ENCODE measurements around the gene ETFA. TPM values are rescaled to one million over a fixed set of nuclear protein-coding genes. Genes with fewer than 3 reads are reported as not detected.
"Not testable (repeated sequence)": the region's sequence is repeated elsewhere in the genome, so short reads cannot be mapped to it uniquely, and the experiment has no call there.

Gene ETFA
- total RNA-seq, 1 donor from 2014 or later = 497 TPM

DNA sequence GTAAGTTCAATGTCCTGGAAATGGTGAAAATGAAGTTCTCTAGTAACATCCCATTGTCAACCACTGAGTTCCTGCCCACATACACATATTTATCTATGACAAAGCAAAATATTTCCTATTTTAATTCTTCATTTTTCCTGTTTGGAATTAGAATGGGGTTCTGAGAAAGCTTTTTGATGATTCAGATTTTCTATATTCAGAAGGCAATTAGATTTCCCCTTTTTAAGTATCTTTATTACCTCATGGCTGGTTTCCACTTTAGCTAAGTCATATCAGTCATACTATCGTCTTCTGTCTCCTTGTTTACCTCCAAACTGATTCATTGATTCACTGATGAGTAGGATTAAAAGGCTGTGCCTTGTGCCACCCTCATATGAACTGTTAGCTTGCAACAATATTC lies 17.9 kb downstream of the ETFA start:
- no peak for DNase-seq
- ATAC-seq = no peak
- intact Hi-C loops (cut with micrococcal nuclease) = no loop called here

DNA sequence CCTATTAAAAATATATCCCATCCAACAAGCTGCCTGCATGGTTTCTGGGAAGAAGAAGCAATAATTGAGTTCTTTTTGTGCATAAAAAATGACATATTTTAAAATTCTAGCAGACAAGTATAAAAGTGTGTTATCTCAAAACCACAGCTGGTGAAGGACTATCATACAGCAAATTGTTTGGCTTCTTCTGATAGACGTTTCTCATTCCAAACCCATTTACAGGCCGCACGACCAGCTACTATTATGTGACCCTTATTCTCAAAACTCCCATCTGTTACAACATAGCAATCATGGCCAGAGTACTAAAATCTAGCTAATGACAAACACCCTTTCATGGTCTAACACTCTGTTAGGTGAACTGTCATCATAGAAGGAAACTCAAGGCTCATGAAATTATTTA lies 21.7 kb downstream of the ETFA start:
- no peak for ATAC-seq
- intact Hi-C loops (cut with micrococcal nuclease) = no loop called here
- no peak for DNase-seq

DNA sequence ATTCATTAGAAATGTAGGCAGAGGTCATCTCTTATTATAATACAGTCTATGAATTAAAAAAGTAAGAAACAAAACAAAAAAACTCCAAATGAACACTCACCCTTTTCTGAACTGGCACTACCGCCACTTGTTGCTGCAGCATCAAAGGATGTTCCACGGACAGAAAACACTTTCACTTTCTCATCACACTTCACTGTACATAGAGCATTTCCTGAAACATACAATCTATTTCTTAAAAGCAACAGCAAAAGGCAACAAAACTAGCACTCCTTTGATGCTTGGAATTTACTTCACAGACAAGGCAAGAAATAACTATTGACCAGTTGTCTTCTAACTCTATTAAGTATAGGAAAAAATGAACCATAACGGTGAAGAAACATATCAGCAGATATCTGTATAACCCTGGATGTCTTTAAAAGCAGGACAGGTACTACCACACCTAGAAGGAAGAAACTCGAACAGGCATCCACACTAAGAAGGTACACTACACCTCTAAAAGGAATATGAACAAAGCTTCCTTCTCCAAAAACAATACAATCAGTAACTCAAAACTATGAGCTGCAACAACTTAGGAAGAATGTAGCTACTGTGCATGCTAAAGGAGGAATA lies 24.9 kb downstream of the ETFA start:
- intact Hi-C loops (cut with micrococcal nuclease) = no loop called here
- ATAC-seq (no peak), DNase-seq (no peak)

DNA sequence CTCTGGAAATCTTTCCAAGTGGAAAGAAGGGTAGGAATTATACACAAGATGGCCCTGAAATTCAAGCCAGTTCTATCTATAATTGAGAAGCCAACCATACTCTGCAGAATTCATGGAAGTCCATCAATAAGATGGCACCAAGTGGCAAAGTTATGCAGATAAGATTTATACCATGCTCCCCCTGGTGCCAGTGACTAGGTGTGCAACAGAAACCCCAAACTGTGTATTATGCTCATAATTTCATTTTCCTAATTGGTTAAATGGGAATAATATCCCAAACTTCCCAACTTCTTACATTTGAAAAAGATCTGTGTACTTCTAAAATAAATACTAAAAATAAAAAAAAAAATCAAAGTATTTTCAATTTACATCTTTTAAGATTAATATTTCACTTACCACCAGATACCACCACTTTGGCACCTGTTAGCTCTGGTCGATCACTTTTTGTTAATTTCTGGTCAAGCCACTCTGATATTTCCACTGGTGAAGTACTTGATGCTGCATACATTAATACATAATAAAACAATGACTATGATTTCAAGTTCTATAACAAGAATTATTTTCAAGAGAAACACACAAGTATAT lies 25.9 kb downstream of the ETFA start:
- DNase-seq (no peak), ATAC-seq (no peak)
- intact Hi-C loops (cut with micrococcal nuclease) = no loop called here

DNA sequence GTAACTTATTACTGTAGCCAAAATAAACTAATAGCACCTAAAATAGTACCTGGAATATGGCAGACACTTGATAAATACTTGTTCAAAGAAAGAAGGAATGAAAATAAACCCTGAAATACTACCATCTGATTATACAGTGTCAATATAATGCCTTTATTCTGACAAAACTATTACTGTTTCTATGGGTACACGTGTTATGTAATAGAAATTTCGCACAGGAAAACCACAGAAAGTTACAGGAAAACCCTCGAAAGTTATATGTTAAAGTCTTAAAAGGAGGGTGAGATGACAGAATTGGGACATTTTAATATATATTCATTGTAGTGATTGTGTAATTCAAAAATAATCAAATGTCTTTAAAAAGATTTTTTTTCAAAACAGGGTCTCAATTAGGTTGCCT lies 28.8 kb downstream of the ETFA start:
- ATAC-seq = no peak
- no peak for DNase-seq
- intact Hi-C loops (cut with micrococcal nuclease) = no loop called here

DNA sequence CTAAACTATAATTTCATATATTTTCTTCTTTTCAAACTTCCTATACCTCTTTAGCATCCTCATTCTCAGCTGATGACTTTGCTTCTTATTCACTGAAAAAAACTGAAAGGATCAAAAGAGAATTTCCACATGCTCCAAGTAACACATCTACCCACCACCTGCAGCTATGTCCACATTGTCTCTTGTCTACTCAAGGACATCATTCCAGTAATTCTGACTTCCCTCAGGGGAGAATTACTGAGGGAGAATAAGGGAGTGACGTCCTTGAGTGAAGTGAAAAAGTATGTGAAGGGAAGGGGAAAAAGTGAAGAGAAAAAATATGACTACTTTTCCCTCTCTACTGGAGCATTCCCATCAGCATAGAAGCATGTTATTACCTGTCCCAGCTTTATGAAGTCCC lies 32.6 kb downstream of the ETFA start:
- intact Hi-C loops (cut with micrococcal nuclease) = no loop called here
- no peak for ATAC-seq
- DNase-seq = no peak

DNA sequence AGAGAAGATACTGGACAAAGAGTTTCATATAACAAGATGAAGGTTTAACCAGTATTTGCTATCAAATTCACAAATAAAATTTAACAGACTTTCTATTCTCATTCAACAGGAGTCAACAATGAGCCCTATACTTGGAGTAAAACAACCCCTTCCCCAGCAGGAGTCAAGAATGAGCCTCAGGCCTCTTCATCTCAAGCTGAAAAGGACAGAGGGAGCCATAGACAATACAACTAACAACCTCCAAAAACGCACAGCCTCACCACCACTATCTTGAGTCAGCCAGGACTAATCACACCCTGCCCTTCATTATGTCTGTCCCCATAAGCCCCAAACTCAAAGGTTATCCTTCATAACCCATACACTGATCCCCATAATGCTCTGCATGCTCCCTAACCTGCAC lies 36.4 kb downstream of the ETFA start:
- intact Hi-C loops (cut with micrococcal nuclease) = no loop called here
- DNase-seq = no peak
- ATAC-seq = no peak

DNA sequence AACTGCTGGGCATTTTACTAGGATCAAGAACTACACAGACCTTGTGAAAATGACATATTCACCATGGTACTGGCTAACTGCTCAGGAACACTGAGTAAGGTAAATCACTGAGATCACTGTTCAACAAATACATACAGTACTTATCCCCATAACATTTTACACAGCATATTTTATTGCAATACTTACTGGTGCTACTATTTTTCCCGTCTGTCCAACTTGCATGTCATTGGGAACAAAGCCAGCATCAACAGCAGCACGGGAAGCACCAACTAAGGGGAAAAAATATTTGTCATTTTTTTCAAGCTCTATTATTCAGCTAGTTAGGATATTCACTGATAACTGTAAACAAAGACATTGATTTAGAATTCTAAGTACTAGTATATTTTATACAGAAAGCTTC lies 37.0 kb downstream of the ETFA start:
- no peak for ATAC-seq
- intact Hi-C loops (cut with micrococcal nuclease) = no loop called here
- DNase-seq = no peak

DNA sequence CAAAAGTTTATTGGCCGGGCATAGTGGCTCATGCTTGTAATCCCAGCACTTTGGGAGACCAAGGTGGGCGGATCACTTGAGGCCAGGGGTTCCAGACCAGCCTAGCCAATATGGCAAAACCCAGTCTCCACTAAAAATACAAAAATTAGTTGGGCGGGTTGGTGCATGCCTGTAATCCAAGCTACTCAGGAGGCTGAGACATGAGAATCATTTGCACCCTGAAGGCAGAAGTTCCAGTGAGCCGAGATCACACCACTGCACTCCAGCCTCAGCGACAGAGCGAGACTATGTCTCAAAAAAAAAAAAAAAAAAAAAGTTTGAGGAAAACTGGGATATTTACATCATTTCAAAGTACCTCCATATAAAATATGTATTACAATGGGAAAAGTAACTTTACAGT lies 40.4 kb downstream of the ETFA start:
- DNase-seq (no peak), ATAC-seq (no peak)
- intact Hi-C loops (cut with micrococcal nuclease) = no loop called here

DNA sequence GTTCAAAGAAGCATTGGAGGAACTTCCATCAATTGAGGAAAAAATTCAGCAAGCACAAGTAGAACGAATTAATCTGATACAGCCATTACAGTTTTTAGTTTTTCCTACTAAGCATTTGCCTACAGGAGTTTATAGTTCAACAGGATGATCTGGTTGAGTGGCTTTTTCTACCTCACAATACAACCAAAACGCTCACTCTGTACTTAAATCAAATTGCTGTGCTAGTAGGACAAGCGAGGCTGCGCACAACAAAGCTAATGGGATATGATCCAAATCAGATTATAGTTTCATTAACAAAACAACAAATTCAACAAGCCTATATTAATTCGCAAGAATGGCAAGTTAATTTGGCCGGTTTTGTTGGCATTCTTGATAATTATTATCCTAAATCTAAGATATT lies 44.2 kb downstream of the ETFA start:
- DNase-seq = no peak
- intact Hi-C loops (cut with micrococcal nuclease) = no loop called here
- no peak for ATAC-seq

DNA sequence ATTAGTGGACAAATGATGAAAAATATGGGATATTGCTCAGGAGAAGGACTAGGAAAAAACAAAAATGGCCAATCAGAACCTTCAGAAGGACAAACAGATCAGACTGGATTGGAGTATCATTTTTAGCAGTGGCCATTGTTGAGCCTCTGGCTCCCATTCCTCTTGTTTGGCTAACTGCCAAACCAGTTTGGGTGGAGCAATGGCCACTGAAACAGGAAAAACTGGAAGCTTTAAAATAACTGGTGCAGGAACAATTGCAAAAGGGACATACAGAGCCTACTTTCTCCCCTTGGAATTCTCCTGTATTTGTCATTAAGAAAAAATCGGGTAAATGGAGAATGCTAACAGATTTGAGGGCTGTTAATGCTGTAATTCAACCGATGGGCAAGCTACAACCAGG lies 45.5 kb downstream of the ETFA start:
- DNase-seq; ATAC-seq; intact Hi-C loops (cut with micrococcal nuclease): not testable (repeated sequence)

DNA sequence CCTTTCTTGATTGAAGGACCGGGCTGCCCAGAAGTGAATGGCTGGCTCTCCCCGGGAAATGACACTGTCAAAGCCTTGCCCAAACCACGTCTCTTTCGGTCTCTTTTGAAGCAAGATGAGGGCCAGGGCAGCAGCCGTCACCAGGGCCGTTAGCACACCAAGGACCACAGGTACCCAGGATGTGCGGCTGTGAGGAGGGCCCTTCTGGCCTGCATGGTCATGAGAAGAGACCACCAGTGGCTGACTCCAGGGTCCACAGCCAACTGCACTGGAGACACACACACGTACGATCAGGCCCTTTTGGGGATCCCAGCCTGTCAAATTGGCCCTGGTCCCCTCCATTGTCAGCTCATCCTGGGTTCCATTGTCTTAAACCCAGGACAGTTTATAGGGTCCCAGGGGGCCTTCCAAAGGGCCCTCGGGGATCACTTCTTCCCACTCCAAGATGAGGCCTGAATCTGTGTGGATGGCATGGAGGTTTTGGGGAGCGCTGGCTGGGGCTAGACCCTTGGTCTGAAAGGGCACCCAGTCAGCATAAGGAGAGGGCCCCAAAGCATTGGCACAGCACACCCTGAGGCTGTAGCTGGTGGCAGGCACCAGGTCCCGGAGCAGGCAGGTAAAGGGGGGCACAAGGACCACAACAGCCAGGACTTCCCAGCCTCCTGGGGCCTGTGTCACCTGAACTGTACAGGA lies 50.9 kb downstream of the ETFA start:
- DNase-seq = no peak
- ATAC-seq = no peak
- intact Hi-C loops (cut with micrococcal nuclease) = no loop called here

DNA sequence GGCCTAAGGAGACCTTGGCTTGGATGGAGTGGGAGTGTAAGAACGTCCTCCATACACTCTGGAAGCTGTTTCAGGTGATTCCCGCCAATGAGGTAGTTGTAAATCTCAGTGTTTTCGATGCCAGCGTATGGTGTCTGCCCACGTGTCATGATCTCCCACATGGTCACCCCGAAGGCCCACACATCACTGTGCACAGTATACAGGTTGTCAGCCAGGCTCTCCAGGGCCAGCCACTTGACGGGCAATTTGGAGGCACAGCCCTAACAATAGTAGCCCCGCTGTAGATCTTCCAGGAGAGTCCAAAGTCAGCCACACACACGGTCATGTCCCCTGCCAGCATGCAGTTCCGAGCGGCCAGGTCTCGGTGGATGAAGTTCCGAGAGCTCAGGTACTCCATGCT lies 51.9 kb downstream of the ETFA start:
- no peak for ATAC-seq
- no peak for DNase-seq
- intact Hi-C loops (cut with micrococcal nuclease) = no loop called here

DNA sequence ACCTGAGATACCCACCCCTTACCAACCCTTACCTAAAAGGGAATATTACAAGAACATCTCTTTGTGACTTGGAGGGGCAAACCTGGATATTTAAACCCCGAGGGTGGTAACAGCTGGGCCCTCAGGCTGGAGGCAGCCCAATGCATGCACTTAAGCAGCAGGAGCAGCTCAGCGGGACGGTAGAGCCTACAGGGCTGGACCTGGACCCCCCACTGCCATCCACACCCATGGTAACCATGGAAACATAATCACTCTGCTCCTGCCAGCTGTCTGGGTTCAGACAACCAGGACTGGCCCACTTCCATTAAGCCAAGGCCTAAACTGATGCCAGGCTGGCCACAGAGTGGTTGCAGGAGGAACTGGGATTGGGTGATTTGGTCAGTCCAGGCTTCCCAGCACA lies 52.8 kb downstream of the ETFA start:
- no peak for DNase-seq

DNA sequence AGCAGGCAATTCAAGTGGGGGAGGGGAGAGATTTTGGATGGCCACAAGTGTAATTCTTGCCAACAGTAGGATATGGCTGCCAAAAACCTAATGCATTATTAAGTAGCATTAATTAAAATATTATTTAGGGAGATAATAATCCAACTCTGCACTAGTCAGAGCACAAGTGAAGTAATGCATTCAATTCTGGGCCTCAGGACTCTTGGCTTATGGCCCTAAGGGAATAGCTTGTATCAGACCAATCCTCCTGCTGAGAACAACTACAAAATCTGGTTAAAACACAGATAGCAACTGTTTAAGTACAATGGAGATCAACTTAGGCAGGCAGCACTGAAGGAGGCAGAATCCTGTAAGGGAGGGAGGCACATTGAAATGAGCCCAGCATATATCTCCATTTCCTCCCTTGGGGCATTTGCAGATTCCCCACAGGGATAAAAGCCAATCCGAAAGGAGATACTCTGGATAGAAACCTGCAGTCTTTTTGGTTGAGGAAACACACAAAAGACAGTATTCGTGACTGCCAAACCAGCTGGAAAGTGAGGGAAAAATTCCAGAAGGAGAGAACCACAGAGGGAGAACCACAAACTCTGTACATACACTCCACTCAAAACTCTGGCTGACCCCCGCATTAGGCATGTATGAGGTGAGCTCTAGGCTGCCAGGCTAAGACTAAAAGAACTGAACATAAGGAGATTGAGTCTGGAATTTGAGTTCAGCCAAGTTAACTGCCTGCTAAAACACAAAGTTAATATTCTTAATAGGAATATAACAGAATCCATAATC lies 57.4 kb downstream of the ETFA start:
- intact Hi-C loops (cut with micrococcal nuclease) = no loop called here
- ATAC-seq = no peak
- DNase-seq = no peak

More for the DNA sequence above, 52.8 kb downstream of the ETFA start:
- intact Hi-C loops (cut with micrococcal nuclease) = no loop called here
- no peak for ATAC-seq

DNA sequence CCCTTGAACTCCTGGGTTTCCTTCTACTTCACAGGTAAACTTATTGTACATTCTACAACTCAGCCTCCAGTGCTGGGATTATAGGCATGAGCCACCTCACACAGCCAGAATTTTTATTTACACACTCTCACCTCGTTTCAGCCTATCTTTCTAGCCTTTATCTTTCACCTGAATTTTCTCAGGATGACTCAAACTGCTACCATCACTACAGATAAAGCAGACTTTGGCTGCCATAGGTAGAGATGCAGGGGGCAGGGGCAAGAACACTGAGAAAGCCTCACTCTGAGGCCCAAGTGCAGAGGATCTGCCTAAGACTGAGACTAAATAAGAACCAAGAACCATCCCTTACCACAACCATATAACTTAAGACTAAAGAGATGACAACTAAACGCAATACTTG lies 59.0 kb downstream of the ETFA start:
- DNase-seq (no peak), ATAC-seq (no peak)
- intact Hi-C loops (cut with micrococcal nuclease) = no loop called here

DNA sequence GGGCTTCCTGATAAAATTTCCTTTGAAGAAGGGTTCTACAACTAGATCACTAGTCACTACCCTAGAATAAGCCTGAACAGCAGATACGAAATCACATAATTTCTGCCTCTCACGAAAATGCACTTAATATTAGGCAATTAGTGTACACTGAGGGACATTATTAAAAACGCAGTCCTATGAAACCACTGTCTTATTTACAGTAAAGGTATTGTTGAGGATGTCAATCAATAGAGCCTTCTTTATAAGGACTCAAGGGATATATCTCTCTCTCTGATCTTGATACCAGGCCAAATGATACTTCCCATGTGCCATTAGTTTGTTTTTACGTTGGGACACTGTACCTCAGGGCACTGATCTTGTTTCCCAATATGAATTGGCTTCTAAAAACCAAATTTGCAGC lies 59.6 kb downstream of the ETFA start:
- intact Hi-C loops (cut with micrococcal nuclease) = no loop called here
- ATAC-seq = no peak
- no peak for DNase-seq

DNA sequence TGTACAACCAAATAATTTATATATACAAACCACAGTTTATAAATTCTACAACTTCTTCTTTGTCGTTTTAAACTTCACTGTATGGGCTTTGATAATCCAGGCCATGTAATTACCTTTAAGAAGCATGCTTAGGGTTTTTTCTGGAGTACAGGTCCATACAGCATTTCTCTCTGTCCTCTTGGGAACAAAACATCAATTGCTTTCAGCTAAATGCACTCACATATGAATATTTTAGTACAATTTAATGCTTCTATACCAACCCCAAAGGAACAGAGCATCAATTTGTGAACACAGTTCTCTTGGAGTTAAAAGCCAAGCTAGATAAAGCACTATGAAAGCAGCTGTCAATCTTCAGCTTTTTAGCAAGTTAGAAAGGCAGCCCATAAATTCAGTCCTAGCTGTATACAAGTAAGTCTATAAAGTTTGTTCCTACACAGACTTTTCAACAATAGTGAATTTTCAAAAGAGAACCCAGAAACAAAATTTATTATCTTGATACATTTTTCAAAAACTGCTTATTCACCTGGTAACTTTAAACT lies 66.1 kb downstream of the ETFA start:
- intact Hi-C loops (cut with micrococcal nuclease) = no loop called here
- no peak for DNase-seq
- no peak for ATAC-seq

DNA sequence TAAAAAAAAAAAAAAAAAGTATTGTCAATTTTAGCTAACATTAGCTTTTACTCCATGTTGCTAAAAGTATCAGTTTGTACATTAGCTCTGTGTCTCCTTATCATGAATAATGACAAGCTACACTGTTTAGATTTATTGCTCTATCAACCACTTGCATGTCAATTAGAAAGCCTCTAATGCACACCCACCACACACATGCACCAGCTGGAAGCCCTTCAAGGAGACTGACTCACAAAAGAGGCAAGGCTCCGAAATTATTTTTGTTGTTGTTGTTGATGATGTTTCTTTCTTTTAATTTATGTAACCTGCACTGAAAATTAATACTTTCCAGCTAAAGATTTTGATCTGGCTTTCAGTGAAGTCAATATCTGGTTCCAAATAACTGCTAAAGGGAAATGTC lies 71.5 kb downstream of the ETFA start:
- DNase-seq (no peak), ATAC-seq (no peak)
- intact Hi-C loops (cut with micrococcal nuclease) = no loop called here

DNA sequence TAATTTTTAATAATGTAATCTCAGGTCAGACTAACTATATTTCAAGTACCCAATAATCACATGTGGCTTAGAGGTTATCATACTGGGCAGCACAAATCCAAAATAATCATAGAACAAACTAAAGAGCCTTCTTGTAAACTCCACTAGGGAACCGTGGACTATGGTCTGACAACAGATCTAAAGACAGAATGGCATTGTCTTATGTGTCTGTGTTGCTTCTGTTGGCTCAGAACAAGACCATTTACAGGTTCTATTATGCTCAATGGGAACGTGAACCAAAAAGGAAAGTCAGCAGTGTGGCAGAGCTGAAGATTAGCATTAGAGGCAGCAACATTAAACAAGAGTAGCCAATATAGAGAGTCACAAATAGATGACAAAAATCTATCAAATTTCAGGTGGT lies 74.9 kb downstream of the ETFA start:
- DNase-seq = no peak
- ATAC-seq = peak; percentile 21
- intact Hi-C loops (cut with micrococcal nuclease) = no loop called here

All from left ventricle myocardium superior (tissue), 1 donor.